Smooth muscle cell (in vitro differentiated cells): ENCODE measurements around the gene ARHGAP15. TPM values are rescaled to one million over a fixed set of nuclear protein-coding genes. Genes with fewer than 3 reads are reported as not detected.

Experiments used
- DNase-seq: peaks from one replicate; lab custom pipeline; 2025; ENCODE audit not compliant: unreplicated experiment; lab: John Stamatoyannopoulos, UW
- H2AFZ ChIP-seq: fragments of 200-600 bp; sonication (generic); 2 replicates; pipeline ENCODE4 v1.6.0; 2016; ENCODE audit warnings: antibody characterized with exemption, low read depth, mild to moderate bottlenecking
- H3F3A ChIP-seq: fragments of 200-600 bp; sonication (generic); 2 replicates; pipeline ENCODE4 v1.6.0; 2017; ENCODE audit warnings: antibody characterized with exemption, low read depth
- H3K27ac ChIP-seq: fragments of 200-600 bp; sonication (generic); 2 replicates; pipeline ENCODE4 v1.5.1; 2016; ENCODE audit warnings: low read depth, mild to moderate bottlenecking
- H3K27me3 ChIP-seq: fragments of 200-600 bp; sonication (generic); 2 replicates; pipeline ENCODE4 v1.6.1; 2016; ENCODE audit warnings: low read depth, mild to moderate bottlenecking
- H3K36me3 ChIP-seq: fragments of 200-600 bp; sonication (generic); 2 replicates; pipeline ENCODE4 v1.5.1; 2016; ENCODE audit warnings: low read depth
- H3K4me1 ChIP-seq: fragments of 200-600 bp; sonication (generic); 2 replicates; pipeline ENCODE4 v1.5.1; 2016; ENCODE audit warnings: low read depth
- H3K4me2 ChIP-seq: fragments of 200-600 bp; sonication (generic); 2 replicates; pipeline ENCODE4 v1.6.0; 2016; ENCODE audit warnings: mild to moderate bottlenecking
- H3K4me3 ChIP-seq: fragments of 200-600 bp; sonication (generic); 2 replicates; pipeline ENCODE4 v1.5.1; 2016; ENCODE audit warnings: mild to moderate bottlenecking
- H3K79me2 ChIP-seq: fragments of 200-600 bp; sonication (generic); 2 replicates; pipeline ENCODE4 v1.6.0; 2016; ENCODE audit warnings: low read depth, mild to moderate bottlenecking
- H3K9ac ChIP-seq: fragments of 200-600 bp; sonication (generic); 2 replicates; pipeline ENCODE4 v1.6.0; 2016; ENCODE audit warnings: low read depth
- H3K9me3 ChIP-seq: fragments of 200-600 bp; sonication (generic); replicated peaks from 2 replicates; pipeline ENCODE4 v1.5.1; 2016; ENCODE audit warnings: low read depth
- H4K20me1 ChIP-seq: fragments of 200-600 bp; sonication (generic); 2 replicates; pipeline ENCODE4 v1.6.0; 2016; ENCODE audit warnings: low read depth
- WGBS: methylation state at CpG from one replicate; pipeline ENCODE4 v1.1.7; 2016; ENCODE audit warnings: low lambda C conversion rate; 5-methylcytosine and 5-hydroxymethylcytosine counted together
- polyA plus RNA-seq: library from polyadenylated mRNA; unstranded; fragments of >200 nt; fragmentation: Nextera tagmentation; extraction: Ambion mirVana; gene quantifications from 2 replicates; pipeline ENCODE4 v1.2.1, GENCODE V29; 2016
- total RNA-seq: library from RNA; depleted of rRNA; stranded (reverse); fragments of >200 nt; gene quantifications from 2 replicates; pipeline ENCODE4 v1.2.3, GENCODE V29; 2014
- TF ChIP-seq, protein P1 (sequence below): fragments of 200-600 bp; sonication (generic); IDR thresholded peaks from 2 replicates; pipeline ENCODE4 v1.5.1; 2017; ENCODE audit warnings: borderline replicate concordance, mild to moderate bottlenecking, antibody characterized with exemption; ENCODE audit not compliant: insufficient read depth, poor library complexity, severe bottlenecking

Gene ARHGAP15
- total and polyA plus RNA-seq, 2 experiments from 2014 or later, result not detected

DNA sequence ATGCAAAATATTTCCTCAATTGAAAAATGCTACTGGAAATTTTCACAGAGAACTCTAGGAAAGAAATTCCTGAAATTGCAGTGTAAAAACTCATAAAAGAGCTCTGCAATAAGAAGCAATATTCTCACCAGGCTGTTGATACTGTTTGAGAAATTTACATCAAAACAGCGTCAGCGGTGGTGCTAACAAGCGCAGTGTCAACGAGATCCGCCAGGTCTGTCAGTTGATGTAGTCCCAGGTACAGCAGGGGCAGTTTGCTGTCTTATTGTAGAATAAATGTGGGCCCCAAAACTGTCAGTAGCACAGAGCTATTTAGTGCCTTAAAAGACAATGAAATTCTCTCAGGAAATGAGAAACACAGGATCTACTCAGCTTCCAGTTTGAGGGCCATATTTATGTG lies 611.2 kb downstream of the ARHGAP15 start:
- Histone ChIP-seq H3K9me3 (no peaks in the 10 kb centered on the region), H3K79me2 (no peaks in the 10 kb centered on the region), H3F3A (no peaks in the 10 kb centered on the region), H3K9ac (no peak overlapping the region), H2AFZ (no peak overlapping the region), H4K20me1 (no peaks in the 10 kb centered on the region), H3K36me3 (no peaks in the 10 kb centered on the region), H3K4me2 (no peak overlapping the region), H3K27ac (no peak overlapping the region), H3K4me1 (no peaks in the 10 kb centered on the region), H3K4me3 (no peak overlapping the region), H3K27me3 (no peaks in the 10 kb centered on the region)
- TF ChIP-seq, protein P1, sequence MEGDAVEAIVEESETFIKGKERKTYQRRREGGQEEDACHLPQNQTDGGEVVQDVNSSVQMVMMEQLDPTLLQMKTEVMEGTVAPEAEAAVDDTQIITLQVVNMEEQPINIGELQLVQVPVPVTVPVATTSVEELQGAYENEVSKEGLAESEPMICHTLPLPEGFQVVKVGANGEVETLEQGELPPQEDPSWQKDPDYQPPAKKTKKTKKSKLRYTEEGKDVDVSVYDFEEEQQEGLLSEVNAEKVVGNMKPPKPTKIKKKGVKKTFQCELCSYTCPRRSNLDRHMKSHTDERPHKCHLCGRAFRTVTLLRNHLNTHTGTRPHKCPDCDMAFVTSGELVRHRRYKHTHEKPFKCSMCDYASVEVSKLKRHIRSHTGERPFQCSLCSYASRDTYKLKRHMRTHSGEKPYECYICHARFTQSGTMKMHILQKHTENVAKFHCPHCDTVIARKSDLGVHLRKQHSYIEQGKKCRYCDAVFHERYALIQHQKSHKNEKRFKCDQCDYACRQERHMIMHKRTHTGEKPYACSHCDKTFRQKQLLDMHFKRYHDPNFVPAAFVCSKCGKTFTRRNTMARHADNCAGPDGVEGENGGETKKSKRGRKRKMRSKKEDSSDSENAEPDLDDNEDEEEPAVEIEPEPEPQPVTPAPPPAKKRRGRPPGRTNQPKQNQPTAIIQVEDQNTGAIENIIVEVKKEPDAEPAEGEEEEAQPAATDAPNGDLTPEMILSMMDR, result no peak
- DNase-seq, result no peak
- 80% methylated on average over 5 of the region's 5 CpGs for WGBS

DNA sequence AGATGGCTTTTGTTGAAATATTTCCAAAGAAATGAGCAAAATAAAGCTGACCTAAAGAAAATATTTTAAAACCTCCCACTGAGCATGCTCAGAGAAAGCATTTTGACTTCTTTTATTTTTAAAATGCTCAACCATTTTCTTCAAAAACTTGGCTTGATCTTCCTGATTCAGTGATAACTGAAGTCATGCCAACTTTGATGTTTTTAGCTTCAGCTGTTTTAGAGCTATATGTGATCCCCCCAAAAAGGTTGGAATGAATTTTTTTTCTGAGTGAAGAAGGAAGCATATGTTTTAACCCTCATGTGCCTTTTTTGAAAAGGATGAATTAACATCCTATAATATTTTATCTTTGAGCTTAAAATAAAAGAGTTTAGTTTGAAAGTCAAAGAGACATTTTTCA lies 612.0 kb downstream of the ARHGAP15 start:
- no peaks in the 10 kb centered on the region for H3K9me3 ChIP-seq
- H3K27ac ChIP-seq, result no peak overlapping the region
- H3K9ac ChIP-seq, result no peak overlapping the region
- no peaks in the 10 kb centered on the region for H3K4me1 ChIP-seq
- H3K79me2 ChIP-seq, result no peaks in the 10 kb centered on the region
- H3K4me2 ChIP-seq, result no peak overlapping the region
- H2AFZ ChIP-seq, result no peak overlapping the region
- no peaks in the 10 kb centered on the region for H3K27me3 ChIP-seq
- H3F3A ChIP-seq, result no peaks in the 10 kb centered on the region
- no peaks in the 10 kb centered on the region for H3K36me3 ChIP-seq
- no peak for DNase-seq
- TF ChIP-seq, protein P1, result no peak
- no peak overlapping the region for H3K4me3 ChIP-seq
- no peaks in the 10 kb centered on the region for H4K20me1 ChIP-seq

DNA sequence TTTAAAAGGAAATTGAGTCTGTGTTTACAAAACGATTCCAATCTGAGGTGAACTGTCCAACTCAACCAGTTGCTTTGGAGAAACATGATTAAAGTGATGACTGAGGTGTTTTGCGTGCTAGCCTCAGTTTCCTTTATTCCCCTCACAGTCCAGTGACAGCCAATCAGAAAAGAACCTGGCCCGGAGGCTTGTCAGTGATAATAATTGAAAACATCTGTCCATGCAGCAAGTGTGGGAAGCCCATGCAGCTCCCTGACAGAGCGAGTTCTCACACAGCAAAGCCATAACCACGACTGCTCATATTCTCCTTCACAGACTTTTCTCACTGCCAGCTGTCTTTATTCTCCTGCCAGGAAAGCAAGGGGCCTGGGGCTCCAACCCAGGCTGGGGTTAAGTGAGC lies 613.4 kb downstream of the ARHGAP15 start:
- no peak overlapping the region for H3K27ac ChIP-seq
- no peaks in the 10 kb centered on the region for H3F3A ChIP-seq
- H3K9ac ChIP-seq, result no peak overlapping the region
- H4K20me1 ChIP-seq, result no peaks in the 10 kb centered on the region
- no peaks in the 10 kb centered on the region for H3K4me1 ChIP-seq
- H3K4me2 ChIP-seq, result no peak overlapping the region
- no peaks in the 10 kb centered on the region for H3K27me3 ChIP-seq
- H3K36me3 ChIP-seq, result no peaks in the 10 kb centered on the region
- H3K4me3 ChIP-seq, result no peak overlapping the region
- no peaks in the 10 kb centered on the region for H3K79me2 ChIP-seq
- H2AFZ ChIP-seq, result no peak overlapping the region
- TF ChIP-seq, protein P1, result no peak
- no peak for DNase-seq
- no peaks in the 10 kb centered on the region for H3K9me3 ChIP-seq
- WGBS, result 47% methylated on average over 5 of the region's 5 CpGs

DNA sequence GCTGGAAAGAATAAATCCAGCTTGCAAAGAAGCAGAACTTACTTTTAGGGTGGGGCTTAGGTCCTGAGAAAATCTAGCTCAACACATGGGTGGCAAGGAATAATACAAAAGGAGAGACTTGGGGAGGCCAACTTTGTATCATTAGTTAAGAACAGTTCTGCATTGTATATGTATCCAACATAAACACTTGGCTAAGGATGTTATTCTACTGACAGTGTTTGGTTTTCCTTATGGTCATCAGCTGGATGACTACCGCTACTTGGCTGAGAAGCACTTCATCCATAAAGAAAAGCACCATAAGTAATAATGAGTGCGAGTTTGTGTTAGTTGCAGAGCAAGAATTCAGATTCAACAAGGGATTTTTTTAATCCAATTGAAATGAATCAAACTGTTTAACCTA lies 614.9 kb downstream of the ARHGAP15 start:
- no peak overlapping the region for H3K4me2 ChIP-seq
- no peaks in the 10 kb centered on the region for H3K79me2 ChIP-seq
- WGBS, result 93% methylated on average over 2 of the region's 2 CpGs
- H3K4me1 ChIP-seq, result no peaks in the 10 kb centered on the region
- H3K4me3 ChIP-seq, result no peak overlapping the region
- no peaks in the 10 kb centered on the region for H3F3A ChIP-seq
- no peak overlapping the region for H2AFZ ChIP-seq
- no peak for DNase-seq
- no peaks in the 10 kb centered on the region for H3K27me3 ChIP-seq
- no peak overlapping the region for H3K9ac ChIP-seq
- no peaks in the 10 kb centered on the region for H3K36me3 ChIP-seq
- H4K20me1 ChIP-seq, result no peaks in the 10 kb centered on the region
- H3K9me3 ChIP-seq, result no peaks in the 10 kb centered on the region
- TF ChIP-seq, protein P1, result no peak
- no peak overlapping the region for H3K27ac ChIP-seq
